ENCODE results near the gene RAP1A. TPM values are rescaled to one million over a fixed set of nuclear protein-coding genes. Genes with fewer than 3 reads are reported as not detected.

RAP1A gene
- total RNA-seq, 1 experiment from 2014 or later: 37.1 TPM

DNA sequence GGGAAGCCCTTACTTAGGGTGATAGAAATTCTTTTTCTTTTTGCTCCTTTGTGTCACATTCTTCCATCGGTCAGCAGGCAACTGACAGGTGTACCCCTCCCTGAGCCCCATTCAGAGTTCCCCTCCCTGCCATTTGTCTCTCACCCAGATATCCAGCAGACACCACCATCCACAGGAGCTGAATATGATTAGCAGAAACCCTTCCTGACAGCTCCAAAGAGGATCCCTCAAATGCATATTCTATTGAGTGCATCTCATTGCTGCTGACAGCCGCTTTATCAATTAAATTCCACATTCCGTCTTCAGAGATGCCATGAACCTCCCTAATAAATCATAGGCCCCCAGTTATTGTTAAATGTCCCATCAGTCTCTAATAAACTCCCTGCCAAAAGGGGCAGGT, 130.0 kb downstream of the RAP1A start:
- no peak overlapping the region for H3K4me3 ChIP-seq (ENCODE audit: low read depth in 2 of 2, low read length in 2 of 2)
- H3K4me1 ChIP-seq (ENCODE audit: control insufficient read depth, insufficient read depth, low read length): peaks cover under 1% of the 10 kb centered on the region; the same call in 1 of the 2 replicates
- no peak for DNase-seq (ENCODE audit: low read depth, low spot score)
- H3K9me3 ChIP-seq (ENCODE audit: control insufficient read depth, insufficient read depth, low read depth, low read length): no peaks in the 10 kb centered on the region
- no peaks in the 10 kb centered on the region for H3K27me3 ChIP-seq (ENCODE audit: control insufficient read depth, insufficient read depth, low read length)
- TF ChIP-seq POLR2AphosphoS5 (IDR thresholded peaks at IDR 0.05; ENCODE audit: low read depth, low read length): no peak
- no peak for TF ChIP-seq REST (IDR thresholded peaks at IDR 0.05; ENCODE audit: insufficient read depth in 1 of 2, low read depth in 2 of 2, low read length in 1 of 2)
- TF ChIP-seq, protein P1, sequence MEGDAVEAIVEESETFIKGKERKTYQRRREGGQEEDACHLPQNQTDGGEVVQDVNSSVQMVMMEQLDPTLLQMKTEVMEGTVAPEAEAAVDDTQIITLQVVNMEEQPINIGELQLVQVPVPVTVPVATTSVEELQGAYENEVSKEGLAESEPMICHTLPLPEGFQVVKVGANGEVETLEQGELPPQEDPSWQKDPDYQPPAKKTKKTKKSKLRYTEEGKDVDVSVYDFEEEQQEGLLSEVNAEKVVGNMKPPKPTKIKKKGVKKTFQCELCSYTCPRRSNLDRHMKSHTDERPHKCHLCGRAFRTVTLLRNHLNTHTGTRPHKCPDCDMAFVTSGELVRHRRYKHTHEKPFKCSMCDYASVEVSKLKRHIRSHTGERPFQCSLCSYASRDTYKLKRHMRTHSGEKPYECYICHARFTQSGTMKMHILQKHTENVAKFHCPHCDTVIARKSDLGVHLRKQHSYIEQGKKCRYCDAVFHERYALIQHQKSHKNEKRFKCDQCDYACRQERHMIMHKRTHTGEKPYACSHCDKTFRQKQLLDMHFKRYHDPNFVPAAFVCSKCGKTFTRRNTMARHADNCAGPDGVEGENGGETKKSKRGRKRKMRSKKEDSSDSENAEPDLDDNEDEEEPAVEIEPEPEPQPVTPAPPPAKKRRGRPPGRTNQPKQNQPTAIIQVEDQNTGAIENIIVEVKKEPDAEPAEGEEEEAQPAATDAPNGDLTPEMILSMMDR (IDR thresholded peaks at IDR 0.05): no peak
- TF ChIP-seq SIN3A (IDR thresholded peaks at IDR 0.05; ENCODE audit: borderline replicate concordance, insufficient read depth, low read depth, low read length): no peak
- no peak for TF ChIP-seq TCF7L2 (IDR thresholded peaks at IDR 0.05; ENCODE audit: low read depth, low read length)
- ChIA-PET POLR2A (no interaction called here), CTCF (no interaction called here)
- no peak overlapping the region for H3K27ac ChIP-seq (ENCODE audit: low read length)
- intact Hi-C loops (cut with micrococcal nuclease; ENCODE audit: unreplicated experiment) (loop anchor here (10.0 kb wide), 2 partner anchors 245 to 265 kb away; partner anchors contain the start of genes ADORA3 and TMIGD3), in situ Hi-C loops (cut with HindIII; ENCODE audit: low pct_unique_long_range_greater_than_20kb, low sequenced_read_pairs) (no loop called here)
- no peaks in the 10 kb centered on the region for H3K36me3 ChIP-seq (ENCODE audit: control insufficient read depth, insufficient read depth, low read length)
- no TSS peak for BruUV-seq (replicated peaks)
- no peak for ATAC-seq

GRCh38 chr1:111750856-111751255, 131.3 kb downstream of the RAP1A start:
- no peak overlapping the region for H3K27ac ChIP-seq (ENCODE audit: low read length)
- ATAC-seq: no peak
- DNase-seq (ENCODE audit: low read depth, low spot score): no peak
- intact Hi-C loops (cut with micrococcal nuclease; ENCODE audit: unreplicated experiment): loop anchor here (10.0 kb wide), 1 partner anchor 246 kb away; the partner anchor contains the start of genes ADORA3 and TMIGD3
- H3K9me3 ChIP-seq (ENCODE audit: control insufficient read depth, insufficient read depth, low read depth, low read length): no peaks in the 10 kb centered on the region
- H3K36me3 ChIP-seq (ENCODE audit: control insufficient read depth, insufficient read depth, low read length): no peaks in the 10 kb centered on the region; the same call in 1 of the 2 replicates
- TF ChIP-seq, protein P1 (IDR thresholded peaks at IDR 0.05): no peak
- TF ChIP-seq SIN3A (IDR thresholded peaks at IDR 0.05; ENCODE audit: borderline replicate concordance, insufficient read depth, low read depth, low read length) (no peak), TCF7L2 (IDR thresholded peaks at IDR 0.05; ENCODE audit: low read depth, low read length) (no peak), POLR2AphosphoS5 (IDR thresholded peaks at IDR 0.05; ENCODE audit: low read depth, low read length) (no peak), REST (IDR thresholded peaks at IDR 0.05; ENCODE audit: insufficient read depth in 1 of 2, low read depth in 2 of 2, low read length in 1 of 2) (no peak)
- no TSS peak for BruUV-seq (replicated peaks)
- ChIA-PET POLR2A (no interaction called here), CTCF (no interaction called here)
- in situ Hi-C loops (cut with HindIII; ENCODE audit: low pct_unique_long_range_greater_than_20kb, low sequenced_read_pairs): no loop called here
- no peak overlapping the region for H3K4me3 ChIP-seq (ENCODE audit: low read depth in 2 of 2, low read length in 2 of 2)
- H3K27me3 ChIP-seq (ENCODE audit: control insufficient read depth, insufficient read depth, low read length): no peaks in the 10 kb centered on the region
- peaks cover 3% of the 10 kb centered on the region; the same call in 1 of the 2 replicates for H3K4me1 ChIP-seq (ENCODE audit: control insufficient read depth, insufficient read depth, low read length)
